Heart left ventricle (tissue), 13 donors: ENCODE results near the gene ELF4.

ENCODE experiments used
- CTCF ChIP-seq, 12 donors: fragments of 200-600 bp; sonication (generic) in 4 of 12; IDR thresholded peaks; one replicate each; pipeline versions ENCODE4 v1.5.0 to v1.8.0; 2018 to 2022; ENCODE audit warnings: antibody characterized with exemption in 12 of 12, mild to moderate bottlenecking in 5 of 12
- POLR2A ChIP-seq, 2 donors: fragments of 450-650 bp; IDR thresholded peaks; one replicate each; pipeline ENCODE4 v1.6.1; 2017; ENCODE audit warnings: antibody characterized with exemption in 2 of 2, mild to moderate bottlenecking in 2 of 2, moderate library complexity in 2 of 2
- donor health status: ischemic (EF 13 %, LVEDD 7.1; RV severe dilation, severe dysfunction).
- donor health status: DM: no; HTN: yes; CAD: no.
- donor health status: DM: no; HTN: no; CAD: no.
- donor health status: ischemic (EF 25% LVEDD 6.9; RV normal size, moderate dysfunction).
- donor health status: ischemic (EF 25% LVEDD 5.7; RV mildly dilated, moderate dysfunction).
- donor health status: ischemic (EF 35%, LVEDD 5.7; RV mildly dilated, moderate dysfunction).
- donor health status: nonischemic (EF 11% LVEDD 7.7; RV severe dilation, severe dysfunction).
- donor health status: DM: yes; HTN: yes; CAD: no.
- donor health status: PGD.
- donor health status: ischemic (EF 29% LVEDD 5.4; RV normal size, mild dysfunction).
- donor health status: nonischemic (EF 23%, LVEDD 6.1; RV moderate dilation, normal function).

- TF ChIP-seq CTCF (IDR thresholded peaks at IDR 0.05) (no peak), POLR2A (IDR thresholded peaks at IDR 0.05) (no peak)
These were observed 61.5 kb downstream of the ELF4 start for GRCh38 chrX:130048686-130049222.
